OCI-LY3 (cell line): ENCODE data around the gene SERPINB4.
"Not testable (repeated sequence)": the region's sequence is repeated elsewhere in the genome, so short reads cannot be mapped to it uniquely, and the experiment has no call there.

Source experiments
- H2AFZ ChIP-seq: fragments of 200-600, 300-600 bp; shearing (Covaris generic); 2 replicates; pipeline ENCODE4 v1.6.0; 2014; ENCODE audit warnings: antibody characterized with exemption, low read depth, low read length
- H3K27ac ChIP-seq: fragments of 200-600, 300-600 bp; sonication (generic); 2 replicates; pipeline ENCODE4 v1.5.1; 2014; ENCODE audit warnings: mild to moderate bottlenecking, low read length, moderate library complexity, mixed read lengths
- H3K27me3 ChIP-seq: fragments of 200-600, 300-600 bp; sonication (generic); 2 replicates; pipeline ENCODE4 v1.6.1; 2014; ENCODE audit warnings: low read depth, low read length, mixed read lengths
- H3K36me3 ChIP-seq: fragments of 200-600, 300-600 bp; sonication (generic); replicated peaks from 2 replicates; pipeline ENCODE3; 2014; ENCODE audit warnings: low read depth, low read length, mixed read lengths
- H3K4me1 ChIP-seq: fragments of 300-600, 200-600 bp; sonication (generic); 2 replicates; pipeline ENCODE4 v1.6.1; 2014; ENCODE audit warnings: low read length, mixed read lengths
- H3K4me2 ChIP-seq: fragments of 200-600, 300-600 bp; sonication (generic); 2 replicates; pipeline ENCODE4 v1.6.1; 2014; ENCODE audit warnings: low read length, mixed read lengths
- H3K4me3 ChIP-seq: fragments of 300-600, 200-600 bp; sonication (generic); 2 replicates; pipeline ENCODE4 v1.5.1; 2014; ENCODE audit warnings: antibody characterized with exemption, mild to moderate bottlenecking, low read length, moderate library complexity
- H3K79me2 ChIP-seq: fragments of 300-600, 200-600 bp; shearing (Covaris generic); 2 replicates; pipeline ENCODE4 v1.6.1; 2014; ENCODE audit warnings: mild to moderate bottlenecking, low read length, mixed read lengths
- H3K9ac ChIP-seq: fragments of 300-600, 200-600 bp; shearing (Covaris generic); 2 replicates; pipeline ENCODE4 v1.6.0; 2014; ENCODE audit warnings: mild to moderate bottlenecking, low read length, moderate library complexity
- H3K9me3 ChIP-seq: fragments of 200-600, 300-600 bp; shearing (Covaris generic); 2 replicates; pipeline ENCODE4 v1.6.1; 2014; ENCODE audit warnings: low read length, mixed read lengths; ENCODE audit not compliant: insufficient read depth
- H4K20me1 ChIP-seq: fragments of 200-600, 300-600 bp; sonication (generic); 2 replicates; pipeline ENCODE4 v1.6.1; 2016; ENCODE audit warnings: low read length, mixed read lengths; ENCODE audit not compliant: insufficient read depth
- EZH2phosphoT487 ChIP-seq: fragments of 200-600 bp; shearing (Covaris generic); IDR thresholded peaks from 2 replicates; pipeline ENCODE4 v1.6.1; 2018; ENCODE audit warnings: antibody characterized with exemption, mixed run types, low read depth
- TF ChIP-seq, protein P1 (sequence below): fragments of 200-600, 300-600 bp; sonication (generic); IDR thresholded peaks from 2 replicates; pipeline ENCODE4 v1.5.1; 2014; ENCODE audit warnings: antibody characterized with exemption, low read length, low read depth

Gene SERPINB4

DNA sequence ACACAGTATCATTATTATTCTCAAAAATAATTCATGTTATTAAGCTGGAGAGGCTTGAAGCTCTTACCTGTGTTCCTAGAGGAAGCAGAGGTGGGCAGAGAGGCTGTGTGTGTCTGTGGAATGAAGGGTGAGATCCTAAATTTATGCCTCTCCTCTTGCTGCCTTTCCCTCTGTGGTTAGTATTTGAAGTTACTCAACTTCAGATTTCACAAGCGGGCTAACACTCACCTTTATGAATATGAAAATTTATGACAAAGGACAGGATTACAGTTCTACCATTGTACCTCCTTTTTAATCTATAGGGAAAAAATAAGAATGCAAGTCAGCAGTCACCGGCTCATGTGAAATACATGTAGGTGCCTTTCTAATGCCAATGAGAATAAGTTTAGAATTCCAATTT, at the start of gene SERPINB4:
Gene SERPINB4 (minus strand): TSS at position 115 of the 400 bp plus-strand sequence. CDS start 679 bp downstream, outside the sequence.
- not testable (repeated sequence) for H3K27me3 ChIP-seq, H3K27ac ChIP-seq, H3K9me3 ChIP-seq, H3K36me3 ChIP-seq, H2AFZ ChIP-seq, H3K4me3 ChIP-seq, H3K79me2 ChIP-seq, H3K4me2 ChIP-seq, H3K4me1 ChIP-seq, H4K20me1 ChIP-seq, H3K9ac ChIP-seq

DNA sequence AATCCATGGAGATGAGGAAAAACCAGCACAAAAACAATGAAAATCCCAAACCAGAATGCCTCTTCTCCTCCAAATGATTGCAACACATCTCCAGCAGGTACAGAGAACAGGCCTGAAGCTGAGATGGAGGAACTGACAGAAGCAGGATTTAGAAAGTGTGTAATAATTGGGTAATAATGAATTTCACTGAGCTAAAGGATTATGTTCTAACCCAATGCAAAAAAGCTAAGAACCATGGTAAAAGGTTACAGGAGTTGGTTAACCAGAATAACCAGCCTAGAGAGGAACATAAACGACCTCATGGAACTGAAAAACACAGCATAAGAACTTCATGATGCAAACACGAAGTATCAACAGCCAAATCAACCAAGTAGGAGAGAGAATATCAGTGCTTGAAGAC, 45.0 kb upstream of the SERPINB4 start:
- Histone ChIP-seq H2AFZ (no peak overlapping the region), H3K4me1 (no peaks in the 10 kb centered on the region), H3K27me3 (peaks cover 13% of the 10 kb centered on the region; the same call in 1 of the 2 replicates), H3K4me2 (no peak overlapping the region), H3K9me3 (no peaks in the 10 kb centered on the region), H3K4me3 (no peak overlapping the region), H3K9ac (no peak overlapping the region), H3K36me3 (no peaks in the 10 kb centered on the region), H3K27ac (no peak overlapping the region), H3K79me2 (no peaks in the 10 kb centered on the region), H4K20me1 (no peaks in the 10 kb centered on the region)
- TF ChIP-seq EZH2phosphoT487: no peak
- TF ChIP-seq, protein P1, sequence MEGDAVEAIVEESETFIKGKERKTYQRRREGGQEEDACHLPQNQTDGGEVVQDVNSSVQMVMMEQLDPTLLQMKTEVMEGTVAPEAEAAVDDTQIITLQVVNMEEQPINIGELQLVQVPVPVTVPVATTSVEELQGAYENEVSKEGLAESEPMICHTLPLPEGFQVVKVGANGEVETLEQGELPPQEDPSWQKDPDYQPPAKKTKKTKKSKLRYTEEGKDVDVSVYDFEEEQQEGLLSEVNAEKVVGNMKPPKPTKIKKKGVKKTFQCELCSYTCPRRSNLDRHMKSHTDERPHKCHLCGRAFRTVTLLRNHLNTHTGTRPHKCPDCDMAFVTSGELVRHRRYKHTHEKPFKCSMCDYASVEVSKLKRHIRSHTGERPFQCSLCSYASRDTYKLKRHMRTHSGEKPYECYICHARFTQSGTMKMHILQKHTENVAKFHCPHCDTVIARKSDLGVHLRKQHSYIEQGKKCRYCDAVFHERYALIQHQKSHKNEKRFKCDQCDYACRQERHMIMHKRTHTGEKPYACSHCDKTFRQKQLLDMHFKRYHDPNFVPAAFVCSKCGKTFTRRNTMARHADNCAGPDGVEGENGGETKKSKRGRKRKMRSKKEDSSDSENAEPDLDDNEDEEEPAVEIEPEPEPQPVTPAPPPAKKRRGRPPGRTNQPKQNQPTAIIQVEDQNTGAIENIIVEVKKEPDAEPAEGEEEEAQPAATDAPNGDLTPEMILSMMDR: no peak

DNA sequence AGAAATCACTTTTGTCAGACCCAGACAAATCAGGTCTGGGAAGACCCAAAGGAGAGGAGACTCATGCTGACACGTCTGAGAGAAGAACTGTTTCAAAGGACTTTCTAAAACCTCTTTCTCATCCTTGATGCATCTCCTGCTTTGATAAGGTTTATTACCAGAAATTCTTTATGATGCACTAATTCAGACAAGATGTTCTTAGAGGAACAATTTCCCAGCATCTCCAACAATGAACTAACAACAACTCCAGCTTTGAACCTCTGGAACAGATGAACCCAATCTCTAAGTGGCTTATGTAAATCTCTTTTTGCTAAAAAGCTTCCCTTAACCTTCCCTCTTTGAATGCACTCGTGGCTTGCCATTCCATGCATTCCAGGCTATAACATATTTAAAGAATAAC, 42.8 kb upstream of the SERPINB4 start:
- Histone ChIP-seq H3K9me3 (no peaks in the 10 kb centered on the region), H3K27me3 (peaks cover 18% of the 10 kb centered on the region; the same call in 1 of the 2 replicates), H2AFZ (no peak overlapping the region), H3K36me3 (no peaks in the 10 kb centered on the region), H4K20me1 (no peaks in the 10 kb centered on the region), H3K79me2 (no peaks in the 10 kb centered on the region), H3K9ac (no peak overlapping the region), H3K4me2 (no peak overlapping the region), H3K4me3 (no peak overlapping the region), H3K27ac (no peak overlapping the region), H3K4me1 (no peaks in the 10 kb centered on the region)
- TF ChIP-seq EZH2phosphoT487: no peak
- TF ChIP-seq, protein P1: no peak

DNA sequence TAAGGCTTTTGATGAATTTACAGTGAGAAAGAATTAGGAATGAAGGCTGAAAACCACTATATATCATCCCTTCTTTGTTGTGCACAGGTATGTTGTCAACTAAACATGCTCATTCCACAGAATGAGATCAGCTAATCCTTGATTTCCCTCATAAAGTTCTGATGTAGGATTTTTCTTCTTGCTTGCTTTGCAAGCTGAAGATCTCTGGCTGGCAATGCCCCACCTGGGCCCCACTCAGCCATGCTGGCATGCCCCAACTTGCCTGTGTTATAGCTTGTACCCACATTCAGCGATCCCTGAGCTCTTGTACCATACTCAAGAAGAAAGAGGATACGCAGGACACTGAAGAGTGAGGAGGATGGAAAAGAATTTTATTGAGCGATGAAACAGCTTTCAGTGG, 40.7 kb upstream of the SERPINB4 start:
- H3K36me3 ChIP-seq: no peaks in the 10 kb centered on the region
- H3K4me1 ChIP-seq: no peaks in the 10 kb centered on the region
- H3K9me3 ChIP-seq: no peaks in the 10 kb centered on the region
- no peak overlapping the region for H3K9ac ChIP-seq
- H3K27me3 ChIP-seq: peaks cover 18% of the 10 kb centered on the region; the same call in 1 of the 2 replicates
- no peaks in the 10 kb centered on the region for H4K20me1 ChIP-seq
- no peak for TF ChIP-seq EZH2phosphoT487
- TF ChIP-seq, protein P1: no peak
- no peak overlapping the region for H3K27ac ChIP-seq
- H3K4me2 ChIP-seq: no peak overlapping the region
- no peaks in the 10 kb centered on the region for H3K79me2 ChIP-seq
- H3K4me3 ChIP-seq: no peak overlapping the region
- no peak overlapping the region for H2AFZ ChIP-seq

DNA sequence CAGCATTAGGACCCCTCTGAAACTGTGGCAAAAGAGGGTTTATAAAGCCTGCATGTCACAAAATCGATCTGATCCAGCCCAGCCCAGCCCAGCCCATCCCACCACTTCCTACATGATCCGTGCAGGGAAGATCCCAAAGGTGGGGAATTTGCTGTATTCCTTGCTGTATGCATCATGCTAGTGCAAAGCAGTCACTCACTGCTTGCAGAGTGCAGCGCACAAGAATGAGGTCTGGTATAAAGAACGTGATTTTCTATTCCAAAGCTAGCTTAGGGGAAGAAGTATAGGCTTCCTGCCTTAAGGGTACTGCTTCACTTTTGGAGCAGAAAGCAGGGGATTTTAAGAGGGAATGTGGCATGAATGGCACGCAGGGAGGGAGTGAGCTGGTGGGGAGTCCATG, 39.8 kb upstream of the SERPINB4 start:
- Histone ChIP-seq H3K27ac (no peak overlapping the region), H3K27me3 (peaks cover 18% of the 10 kb centered on the region; the same call in 1 of the 2 replicates), H3K9me3 (no peaks in the 10 kb centered on the region), H3K79me2 (no peaks in the 10 kb centered on the region), H3K4me1 (no peaks in the 10 kb centered on the region), H3K9ac (no peak overlapping the region), H3K4me3 (no peak overlapping the region), H3K4me2 (no peak overlapping the region), H3K36me3 (no peaks in the 10 kb centered on the region), H2AFZ (no peak overlapping the region), H4K20me1 (no peaks in the 10 kb centered on the region)
- TF ChIP-seq, protein P1: no peak
- TF ChIP-seq EZH2phosphoT487: no peak
